Measurements from ENCODE around the gene STIM1.

Gene STIM1

DNA sequence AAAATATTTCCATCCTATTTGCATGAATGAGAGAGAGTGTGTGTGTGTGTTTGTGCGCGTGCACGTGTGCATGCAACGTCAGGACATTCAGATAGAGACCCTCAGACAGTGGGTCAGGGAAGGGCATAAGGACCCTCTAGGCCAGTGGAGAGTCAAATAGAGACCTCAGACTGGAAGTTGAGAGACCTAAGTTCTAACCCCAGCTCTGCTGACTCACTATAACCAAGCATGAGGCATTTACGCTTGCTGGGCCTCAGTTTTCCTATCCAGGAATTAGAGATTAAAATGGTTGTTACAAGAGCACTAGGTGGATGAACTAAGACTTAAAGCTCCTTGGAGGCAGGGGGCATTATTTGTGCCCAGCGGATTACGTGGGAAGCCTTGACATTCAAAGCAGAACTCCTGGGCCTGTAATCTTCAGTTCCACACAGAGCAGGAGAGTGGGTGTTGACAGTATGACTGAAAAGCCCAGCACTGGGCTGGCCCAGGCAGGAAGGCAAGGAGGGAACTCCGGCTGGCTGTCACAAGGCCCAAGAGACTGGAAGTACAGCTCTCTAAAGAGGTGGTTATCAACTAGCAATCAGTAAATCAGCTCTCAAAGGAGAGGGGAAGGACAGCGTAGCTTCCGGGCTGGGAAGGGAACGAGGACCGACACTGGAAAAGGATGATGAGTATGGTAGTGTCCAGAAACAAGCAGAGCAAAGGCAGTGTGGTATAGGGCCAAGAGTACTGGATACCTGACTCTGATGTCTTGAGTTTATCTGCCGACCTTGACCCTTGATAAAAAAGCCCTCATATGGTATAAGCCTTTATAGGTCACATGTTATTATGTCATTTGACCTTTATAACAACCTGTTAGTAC lies 23.9 kb upstream of the STIM1 start:
- DNase-seq, result no peak

DNA sequence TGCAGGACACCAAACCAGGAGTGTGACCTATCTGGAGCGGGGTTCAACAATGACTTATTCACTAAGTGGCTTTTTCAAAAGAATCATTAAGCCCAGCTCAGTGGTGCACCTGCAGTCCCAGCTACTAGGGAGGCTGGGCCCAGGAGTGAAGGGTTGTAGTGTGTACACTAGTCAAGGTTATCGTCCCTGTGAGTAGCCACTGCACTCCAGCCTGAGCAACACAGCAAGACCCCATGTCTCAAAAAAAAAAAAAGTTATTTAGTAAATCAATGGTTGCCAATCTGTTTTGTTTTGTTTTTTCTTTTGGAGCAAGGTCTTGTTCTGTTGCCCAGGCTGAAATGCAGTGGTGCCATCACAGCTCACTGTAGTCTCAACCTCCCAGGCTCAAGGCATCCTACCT lies 22.6 kb upstream of the STIM1 start:
- no peak for DNase-seq

DNA sequence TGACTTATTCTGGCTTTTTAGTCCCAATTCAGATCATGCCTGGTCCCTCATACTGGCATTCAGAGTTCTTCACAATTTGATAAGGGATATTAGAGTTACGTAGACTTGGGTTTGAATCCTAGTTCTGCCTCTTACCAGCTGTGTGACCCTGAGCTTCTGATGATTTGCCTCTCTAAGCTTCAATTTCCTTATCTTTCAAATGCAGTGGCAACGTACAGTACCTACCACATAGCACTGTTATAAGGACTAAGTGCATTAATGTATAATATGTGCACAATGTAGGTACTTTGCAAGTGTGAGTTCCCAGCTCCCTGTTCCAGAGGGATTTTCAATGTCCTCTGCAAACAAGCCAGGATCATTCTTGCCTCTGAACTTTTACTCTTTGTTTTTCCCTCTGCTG lies 22.0 kb upstream of the STIM1 start:
- no peak for DNase-seq

DNA sequence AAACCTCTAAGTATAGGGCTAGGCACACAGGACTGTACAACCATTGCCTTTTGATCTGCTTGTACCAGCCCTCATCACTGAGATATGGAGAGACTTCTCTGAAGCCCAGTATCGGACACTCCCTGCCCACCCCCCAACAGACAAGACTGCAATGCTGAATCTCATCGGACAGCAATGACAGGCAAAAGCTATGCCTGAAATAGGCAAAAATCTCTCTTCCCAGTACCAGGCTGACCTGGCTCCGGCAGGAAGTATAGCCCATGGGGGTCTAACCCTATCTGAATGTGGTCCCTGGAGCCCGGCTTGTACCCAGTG lies 21.2 kb upstream of the STIM1 start:
- DNase-seq, result no peak

DNA sequence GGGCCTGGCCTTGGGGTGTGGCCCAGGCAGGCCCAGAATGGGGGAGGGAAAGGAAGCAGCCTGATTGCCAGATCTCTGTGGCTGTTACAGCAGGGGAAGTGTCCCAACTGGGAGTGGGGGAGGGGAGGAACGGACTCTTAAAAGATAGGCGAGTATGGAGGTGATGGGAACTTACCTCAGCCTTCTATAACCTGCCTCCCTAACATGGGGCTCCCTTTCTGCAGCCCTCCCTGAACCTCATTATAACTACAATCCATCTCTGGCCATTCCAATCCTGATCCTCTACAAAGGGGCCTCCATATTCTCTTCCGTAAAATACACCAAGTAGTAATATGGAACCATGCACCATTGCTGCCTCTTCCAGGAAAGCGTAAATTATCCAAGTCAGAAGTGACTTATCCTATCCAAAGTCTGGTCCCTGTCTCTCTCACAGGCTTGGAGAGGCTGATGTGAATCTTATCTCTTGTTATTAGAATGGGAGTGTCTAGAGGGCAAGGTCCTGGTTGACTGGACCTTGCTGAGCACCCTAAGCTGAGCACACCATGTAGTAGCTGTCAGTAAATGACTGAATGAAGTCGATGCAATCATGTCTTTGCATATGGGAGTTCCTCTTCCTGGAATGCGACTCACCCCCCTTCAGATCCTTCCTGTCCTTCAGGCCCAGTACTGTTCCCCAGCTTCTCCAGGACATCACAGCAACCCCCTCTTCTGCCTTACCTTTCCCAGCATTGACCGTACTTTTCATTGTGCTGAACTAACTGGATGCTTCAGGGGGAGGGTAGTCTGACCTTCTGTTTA lies 20.6 kb upstream of the STIM1 start:
- DNase-seq, result no peak

DNA sequence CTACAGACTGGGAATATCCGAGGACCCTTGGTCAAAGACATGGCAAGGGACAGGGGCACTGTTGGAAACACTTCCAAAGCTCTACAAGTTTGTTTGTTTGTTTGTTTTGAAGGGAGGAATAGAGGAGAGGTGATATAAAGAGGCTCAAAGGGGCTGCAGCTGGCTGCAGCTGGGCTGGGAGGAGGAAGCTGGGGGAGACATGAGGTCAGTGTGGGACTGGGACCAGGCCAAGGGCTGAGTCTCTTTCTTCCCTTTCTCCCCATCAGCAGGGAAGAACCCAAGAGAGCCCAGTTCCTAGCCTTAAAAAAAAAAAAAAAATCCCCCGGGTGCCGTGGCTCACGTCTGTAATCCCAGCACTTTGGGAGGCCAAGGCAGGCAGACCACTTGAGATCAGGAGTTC lies 19.7 kb upstream of the STIM1 start:
- no peak for DNase-seq

DNA sequence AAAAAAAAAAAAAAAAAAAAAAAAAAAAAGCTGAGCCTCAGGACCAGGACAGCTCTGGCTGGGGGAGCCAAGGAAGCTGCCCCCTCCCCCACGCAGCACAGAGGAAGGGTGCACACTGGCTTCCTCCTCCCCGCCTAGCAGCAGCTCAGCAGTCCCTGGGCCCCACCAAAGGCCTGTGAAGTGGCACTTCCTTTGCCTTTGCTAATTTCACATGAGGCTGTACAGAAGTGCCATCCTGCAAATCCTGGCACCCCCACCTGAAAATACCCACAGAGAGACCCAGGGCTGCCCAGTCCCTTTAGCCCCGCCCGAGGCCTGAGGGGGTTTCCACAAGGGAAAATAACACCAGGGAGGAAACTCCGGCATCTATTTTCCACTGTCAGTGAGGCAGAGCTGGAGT lies 18.6 kb upstream of the STIM1 start:
- no peak for DNase-seq

DNA sequence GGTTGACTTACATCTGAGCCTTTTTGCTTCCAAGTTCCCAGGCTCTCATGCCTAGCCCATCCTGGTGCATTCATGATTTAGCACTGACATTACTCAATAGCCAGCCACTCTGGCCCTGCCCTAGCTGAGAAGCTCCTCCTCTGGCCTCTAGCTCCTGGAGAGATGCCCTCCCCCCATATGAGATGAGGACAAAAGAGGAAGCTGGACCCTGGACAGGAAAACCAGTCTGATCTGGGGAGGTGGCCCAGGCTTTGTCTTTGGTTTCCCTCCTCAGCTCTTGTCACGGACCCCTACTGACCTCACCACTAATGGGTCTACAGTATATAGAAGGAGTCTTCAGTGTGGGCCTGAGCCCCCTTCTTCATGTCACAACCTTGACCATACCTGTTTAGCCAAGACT lies 17.7 kb upstream of the STIM1 start:
- DNase-seq, result no peak

DNA sequence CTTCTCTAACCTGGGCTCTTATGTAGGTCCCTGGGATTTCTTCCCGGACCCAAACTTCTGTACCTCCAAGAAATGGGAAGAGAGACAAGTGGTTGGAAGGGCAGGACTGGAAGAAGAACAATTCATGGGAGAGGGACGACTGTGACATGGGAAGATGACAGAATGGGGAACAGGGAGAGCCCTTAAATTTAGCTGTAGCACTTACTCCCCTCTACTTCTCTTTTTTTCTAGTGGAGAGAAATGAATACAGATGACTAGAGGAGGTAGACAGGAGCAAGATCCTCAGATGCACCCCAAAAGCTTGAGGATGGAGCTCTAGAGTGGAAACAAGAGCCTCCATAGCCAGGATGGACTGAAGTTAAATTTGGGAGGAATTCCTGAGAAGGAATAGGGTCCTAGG lies 17.0 kb upstream of the STIM1 start:
- no peak for DNase-seq

DNA sequence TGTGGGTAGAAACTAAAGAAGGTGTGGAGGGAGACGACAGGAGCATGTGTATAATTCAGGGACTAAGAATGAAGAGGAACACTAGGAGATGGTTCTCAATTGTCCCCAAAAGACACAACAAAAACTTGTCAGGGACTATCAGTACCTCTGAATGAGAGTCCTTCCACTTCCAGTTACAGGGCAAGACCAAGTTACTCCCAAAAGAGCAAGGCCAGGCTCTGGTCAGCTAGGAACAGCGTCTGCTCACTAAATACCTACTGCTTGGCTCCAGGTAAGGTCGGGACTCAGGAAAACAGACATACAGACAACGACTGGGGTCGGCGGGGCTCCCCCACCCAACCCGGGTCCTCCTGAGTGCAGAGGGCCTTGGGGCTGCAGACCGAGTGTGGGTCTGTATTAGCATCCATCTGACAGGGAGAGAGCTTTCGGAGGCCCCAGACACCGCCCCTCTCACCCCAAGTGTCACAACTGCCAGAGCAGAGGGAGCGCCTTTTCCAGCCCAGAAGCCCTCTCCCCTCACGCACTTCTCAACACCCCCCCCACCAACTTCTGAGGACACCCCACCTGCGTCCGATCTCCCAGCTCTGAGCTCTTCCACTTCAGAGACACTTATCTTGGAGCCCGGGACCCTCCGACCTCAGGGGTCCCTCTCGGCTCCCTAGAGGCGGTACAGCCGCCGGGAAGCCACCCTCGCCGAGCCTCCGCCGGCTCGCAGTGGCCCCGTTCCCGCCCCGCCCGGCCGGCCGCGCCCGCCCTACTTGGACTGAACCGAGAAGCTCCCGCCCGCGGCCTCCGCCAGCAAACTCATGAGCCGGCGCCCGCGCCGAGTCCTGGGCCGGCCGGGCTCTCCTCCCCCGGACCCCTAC lies 15.2 kb upstream of the STIM1 start:
- DNase-seq, result no peak

DNA sequence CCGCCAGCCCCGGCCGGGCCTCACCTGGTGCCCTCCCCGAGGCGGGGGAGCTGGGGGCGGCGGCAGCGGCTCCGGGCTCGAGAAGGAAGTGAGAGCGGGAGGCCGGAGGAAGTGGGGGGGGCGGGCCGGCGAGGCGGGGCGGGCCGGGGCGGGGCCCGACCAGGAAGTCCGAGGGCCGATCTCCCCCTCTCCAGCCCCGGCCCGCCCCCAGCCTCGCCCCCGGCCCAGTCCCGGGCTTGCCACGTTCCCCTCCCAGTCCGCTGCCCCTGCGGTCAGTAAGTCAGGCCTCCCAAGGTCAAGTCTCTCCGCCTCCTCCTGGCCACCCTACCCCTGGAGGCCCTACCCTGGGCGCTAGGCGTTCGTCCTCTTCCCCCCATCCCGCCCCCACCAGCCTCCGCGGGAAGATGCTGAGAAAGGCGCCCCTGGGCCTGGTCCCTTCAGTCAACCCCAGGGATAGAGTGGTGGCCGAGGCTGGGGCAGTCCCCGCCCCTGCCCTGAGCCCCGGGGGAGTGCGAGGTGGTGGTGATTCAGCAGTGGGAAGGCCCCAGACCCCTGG lies 14.5 kb upstream of the STIM1 start, which contains the start of gene RHOG:
TSS of gene RHOG (minus strand) at position 90 of the 556 bp plus-strand sequence. CDS start 12,821 bp downstream, outside the sequence.
- no peak for DNase-seq

DNA sequence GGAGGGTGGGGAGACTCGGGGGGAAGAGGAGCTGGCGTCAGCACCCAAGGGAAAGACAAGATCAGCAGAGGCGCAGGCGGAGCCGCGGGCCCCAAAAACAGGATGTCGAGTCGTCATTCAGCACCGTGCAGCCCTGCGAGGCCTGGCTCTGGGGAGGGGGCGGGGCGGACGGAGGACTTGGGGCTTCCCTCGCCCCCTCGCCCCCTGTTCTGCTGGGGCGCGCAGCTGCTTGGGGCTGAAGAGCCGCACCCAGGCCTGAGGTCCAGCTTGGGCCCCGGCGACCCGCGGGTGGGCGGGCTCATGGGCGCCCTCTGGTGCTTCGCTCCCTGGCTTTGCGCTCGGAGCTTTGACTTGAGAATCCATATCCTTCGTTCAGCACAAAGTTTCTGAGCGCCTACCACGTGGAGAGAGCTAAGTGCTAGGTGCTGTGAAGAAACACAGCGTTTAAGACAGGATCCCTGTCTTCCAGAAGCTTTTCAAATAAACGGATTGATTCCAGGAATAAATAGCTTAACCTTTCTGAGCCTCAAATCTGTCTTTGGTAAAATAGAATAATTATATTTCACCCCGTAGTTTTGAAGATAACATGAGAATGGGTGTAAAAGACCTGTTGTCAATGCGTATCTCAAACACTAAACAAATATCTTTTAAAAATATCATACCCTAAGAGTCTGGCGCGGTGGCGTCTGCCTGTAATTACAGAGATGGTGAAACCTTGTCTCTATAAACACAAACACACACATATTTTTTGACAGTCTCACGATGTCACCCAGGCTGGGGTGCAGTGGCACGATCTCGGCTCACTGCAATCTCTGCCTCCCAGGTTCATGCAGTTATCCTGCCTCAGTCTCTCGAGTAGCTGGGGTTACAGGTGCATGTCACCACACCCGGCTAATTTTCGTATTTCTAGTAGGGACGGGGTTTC lies 13.8 kb upstream of the STIM1 start:
- peak; percentile 22 for DNase-seq

DNA sequence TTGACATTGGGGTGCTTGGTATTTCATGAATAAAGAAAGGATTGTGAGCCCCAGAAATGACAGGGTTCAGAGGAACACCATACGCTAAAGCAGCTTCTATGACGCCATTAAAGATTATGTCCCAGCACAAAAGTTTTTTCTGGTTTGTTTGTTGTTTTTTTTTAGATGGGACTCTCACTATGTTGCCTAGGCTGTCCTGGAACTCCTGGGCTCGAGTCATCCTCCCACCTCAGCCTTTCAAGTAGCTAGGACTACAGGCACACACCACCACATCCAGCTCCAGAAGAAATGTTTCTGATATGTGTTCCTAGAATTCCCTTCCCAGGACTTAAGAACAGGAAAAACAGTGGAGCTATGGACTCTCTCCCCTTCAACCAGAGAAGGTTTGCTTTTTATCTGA lies 12.1 kb upstream of the STIM1 start:
- no peak for DNase-seq

DNA sequence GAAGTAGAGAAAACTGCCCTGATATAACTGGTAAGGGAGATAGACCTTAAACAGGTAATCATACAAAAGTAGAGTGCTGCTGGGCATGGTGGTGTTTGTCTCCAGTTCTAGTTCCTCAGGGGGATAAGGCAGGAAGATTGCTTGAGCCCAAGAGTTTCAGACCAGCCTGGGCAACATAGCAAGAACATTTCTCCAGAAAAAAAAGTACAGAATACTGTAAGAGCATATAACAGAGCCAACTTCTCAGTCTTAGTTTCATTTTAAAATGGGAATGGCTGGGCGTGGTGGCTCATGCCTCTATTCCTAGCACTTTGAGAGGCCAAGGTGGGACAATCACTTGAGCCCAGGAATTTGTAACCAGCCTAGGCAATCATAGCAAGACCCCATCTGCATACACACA lies 10.2 kb upstream of the STIM1 start:
- DNase-seq, result no peak

DNA sequence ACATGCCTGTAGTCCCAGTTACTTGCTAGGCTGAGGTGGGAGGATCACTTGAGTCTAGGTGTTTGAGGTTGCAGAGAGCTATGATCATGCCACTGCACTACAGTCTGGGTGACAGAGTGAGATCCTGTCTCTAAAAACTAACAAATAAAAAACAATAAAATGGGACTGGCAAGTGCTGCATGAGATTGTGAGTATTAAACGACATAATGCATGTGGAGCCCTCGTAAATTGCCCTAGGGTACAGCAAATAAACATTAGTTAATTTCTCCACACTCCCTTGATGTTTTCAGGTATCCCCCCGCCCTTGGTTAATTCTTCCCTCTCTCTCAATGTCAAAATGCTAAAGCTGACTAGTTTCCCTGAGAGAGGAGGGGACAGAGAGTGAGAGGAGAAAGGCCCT lies 9.8 kb upstream of the STIM1 start:
- no peak for DNase-seq

DNA sequence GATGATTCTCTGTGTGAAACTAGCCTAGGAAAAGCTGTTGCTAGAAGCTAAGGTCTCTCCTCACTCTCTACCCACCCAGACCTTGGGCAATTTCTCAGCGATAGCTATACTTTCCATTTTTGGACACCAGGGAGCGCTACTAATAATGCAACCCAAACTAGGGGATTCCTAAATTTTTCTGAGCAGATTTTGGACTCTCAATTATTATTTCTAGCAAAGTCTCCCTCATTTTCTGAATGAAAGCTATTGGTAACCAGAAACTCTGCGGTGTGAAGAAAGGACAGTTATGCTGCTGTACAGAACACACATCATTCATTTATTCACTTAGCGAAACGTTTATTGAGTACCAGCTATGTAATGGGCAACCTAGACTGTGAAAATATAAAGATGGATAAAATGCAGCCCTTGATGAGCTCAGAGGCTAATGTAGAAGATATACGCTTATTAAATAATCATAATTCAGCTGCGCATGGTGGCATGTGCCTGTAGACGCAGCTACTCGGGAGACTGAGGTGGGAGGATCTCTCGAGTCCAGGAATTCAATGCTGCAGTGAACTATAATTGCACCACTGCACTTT lies 6.1 kb upstream of the STIM1 start:
- DNase-seq, result no peak

DNA sequence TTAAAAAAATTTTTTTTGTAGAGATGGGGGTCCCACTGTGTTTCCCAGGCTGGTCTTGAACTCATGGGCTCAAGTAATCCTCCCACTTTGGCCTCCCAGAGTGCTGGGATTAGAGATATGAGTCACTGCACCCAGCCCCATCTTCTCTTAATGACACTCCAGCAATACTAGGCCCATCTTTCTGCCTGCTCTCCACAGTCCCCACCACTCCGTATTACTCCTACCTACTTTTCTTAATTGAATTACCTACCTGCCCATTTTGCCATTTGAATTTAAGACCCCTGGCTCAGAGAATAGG lies 2.0 kb upstream of the STIM1 start:
- DNase-seq, result no peak

DNA sequence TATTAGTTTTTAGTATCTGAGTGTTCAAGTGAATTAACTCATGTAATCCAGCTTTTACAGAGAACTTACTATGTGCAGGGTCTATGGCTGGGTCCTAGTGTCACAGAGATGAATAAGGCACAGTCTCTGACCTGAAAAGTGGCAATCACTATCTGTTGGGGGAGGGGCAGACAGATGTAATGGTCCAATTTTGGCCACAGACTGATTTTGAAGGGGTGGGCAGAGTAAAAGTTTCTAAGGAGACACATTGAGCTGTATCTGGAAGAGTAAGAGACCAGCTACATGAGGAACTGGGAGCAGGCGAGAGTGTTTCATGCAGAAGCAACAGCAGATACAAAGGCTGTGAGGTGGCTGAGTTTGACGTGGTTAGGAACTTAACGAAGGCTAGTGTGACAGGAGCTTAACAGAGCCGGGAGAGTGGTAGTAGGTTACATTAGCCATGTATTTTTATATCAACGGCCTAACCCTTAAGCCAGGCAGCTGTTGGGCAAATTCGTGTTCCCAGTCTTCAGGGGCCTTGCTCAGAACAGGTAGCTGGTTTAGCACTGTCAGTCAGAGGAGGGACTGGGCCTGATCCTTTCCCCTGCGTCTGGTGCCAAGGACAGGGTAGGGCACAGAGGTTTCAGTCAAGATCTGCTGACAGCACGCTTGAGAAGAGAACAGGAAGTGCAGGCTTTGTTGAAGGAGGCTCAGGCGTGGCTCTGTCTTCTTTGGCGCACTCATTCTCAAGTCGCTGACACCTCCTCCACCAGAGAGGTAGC lies 1.4 kb upstream of the STIM1 start:
- DNase-seq, result no peak

DNA sequence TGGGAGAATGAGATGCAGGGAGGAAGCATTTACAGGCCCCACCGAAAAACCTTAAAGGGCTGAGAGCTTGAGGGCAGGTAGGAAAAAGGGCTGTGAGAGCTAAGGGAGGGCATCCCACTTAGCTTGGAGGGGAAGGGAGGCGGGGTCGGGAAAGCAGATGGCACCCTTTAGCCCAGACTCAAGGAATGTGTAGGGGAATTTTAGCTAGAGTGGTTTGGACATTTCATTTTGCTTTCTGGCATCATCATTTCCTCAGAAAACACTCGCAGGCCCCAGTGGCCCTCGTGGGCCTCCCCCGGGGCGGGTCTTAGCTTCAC lies 846 bp upstream of the STIM1 start:
- DNase-seq, result no peak

DNA sequence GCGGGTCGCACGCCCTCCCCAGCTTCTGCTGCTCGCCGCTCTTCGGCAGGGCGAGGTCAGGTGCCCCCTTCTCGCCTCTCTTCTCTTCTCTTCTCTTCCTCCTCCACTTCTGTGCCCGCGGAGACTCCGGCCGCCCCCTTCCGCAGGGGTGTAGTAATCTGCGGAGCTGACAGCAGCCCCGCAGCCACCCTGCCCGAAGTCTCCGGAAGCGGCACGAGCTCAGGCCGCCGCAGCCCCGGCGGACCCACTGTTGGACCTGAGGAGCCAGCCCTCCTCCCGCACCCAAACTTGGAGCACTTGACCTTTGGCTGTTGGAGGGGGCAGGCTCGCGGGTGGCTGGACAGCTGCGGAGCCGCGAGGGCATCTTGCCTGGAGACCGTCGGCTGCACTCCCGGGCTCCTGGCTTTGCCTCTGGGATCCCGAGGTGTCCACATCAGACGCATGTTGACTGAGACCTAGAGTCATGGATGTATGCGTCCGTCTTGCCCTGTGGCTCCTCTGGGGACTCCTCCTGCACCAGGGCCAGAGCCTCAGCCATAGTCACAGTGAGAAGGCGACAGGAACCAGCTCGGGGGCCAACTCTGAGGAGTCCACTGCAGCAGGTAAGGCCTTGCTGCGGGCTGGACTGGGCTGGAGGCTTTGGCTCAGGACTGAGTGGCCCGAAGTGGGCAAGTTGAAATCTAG lies 486 bp downstream of the STIM1 start:
- no peak for DNase-seq

Measured in NCI-H2107 (cell line).